ENCODE measurements around the gene KCNV2. TPM values are rescaled to one million over a fixed set of nuclear protein-coding genes. Genes with fewer than 3 reads are reported as not detected.
A peak's percentile ranks its signal among the peaks of the same experiment; 100 is the strongest.

KCNV2 gene
- total and polyA plus RNA-seq, 12 donors = not detected

DNA sequence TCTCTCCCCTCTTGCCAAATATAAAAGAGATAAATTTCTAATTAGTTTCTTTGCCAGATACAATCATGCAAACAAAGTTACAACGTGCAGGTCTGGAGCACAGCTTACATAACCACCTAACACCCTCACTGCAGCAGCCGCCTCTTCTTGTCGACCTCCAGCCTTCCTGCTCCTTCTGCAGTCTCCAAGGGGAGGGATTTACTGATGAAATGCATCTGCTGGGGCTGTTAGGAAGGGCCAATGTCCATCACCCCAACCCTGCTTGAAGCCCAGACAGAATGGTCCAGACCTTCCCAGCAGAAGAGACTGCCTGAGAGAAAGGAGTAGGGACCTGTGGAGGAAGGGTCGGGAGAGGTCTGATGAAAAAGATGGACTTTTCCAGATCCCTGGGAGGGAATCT lies 15.2 kb downstream of the KCNV2 start:
- Histone ChIP-seq H3K4me1 (replicated peaks in 1 of 2) (peaks cover 0 to 7% of the 10 kb centered on the region in 2 donors), H3K9me3 (replicated peaks in 1 of 3) (no peaks in the 10 kb centered on the region), H3K36me3 (replicated peaks in 1 of 2) (no peaks in the 10 kb centered on the region), H3K27me3 (no peaks in the 10 kb centered on the region), H3K4me3 (no peak overlapping the region), H3K27ac (no peak overlapping the region)
- TF ChIP-seq, protein P1, sequence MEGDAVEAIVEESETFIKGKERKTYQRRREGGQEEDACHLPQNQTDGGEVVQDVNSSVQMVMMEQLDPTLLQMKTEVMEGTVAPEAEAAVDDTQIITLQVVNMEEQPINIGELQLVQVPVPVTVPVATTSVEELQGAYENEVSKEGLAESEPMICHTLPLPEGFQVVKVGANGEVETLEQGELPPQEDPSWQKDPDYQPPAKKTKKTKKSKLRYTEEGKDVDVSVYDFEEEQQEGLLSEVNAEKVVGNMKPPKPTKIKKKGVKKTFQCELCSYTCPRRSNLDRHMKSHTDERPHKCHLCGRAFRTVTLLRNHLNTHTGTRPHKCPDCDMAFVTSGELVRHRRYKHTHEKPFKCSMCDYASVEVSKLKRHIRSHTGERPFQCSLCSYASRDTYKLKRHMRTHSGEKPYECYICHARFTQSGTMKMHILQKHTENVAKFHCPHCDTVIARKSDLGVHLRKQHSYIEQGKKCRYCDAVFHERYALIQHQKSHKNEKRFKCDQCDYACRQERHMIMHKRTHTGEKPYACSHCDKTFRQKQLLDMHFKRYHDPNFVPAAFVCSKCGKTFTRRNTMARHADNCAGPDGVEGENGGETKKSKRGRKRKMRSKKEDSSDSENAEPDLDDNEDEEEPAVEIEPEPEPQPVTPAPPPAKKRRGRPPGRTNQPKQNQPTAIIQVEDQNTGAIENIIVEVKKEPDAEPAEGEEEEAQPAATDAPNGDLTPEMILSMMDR (IDR thresholded peaks at IDR 0.05) = no peak
- no peak for TF ChIP-seq POLR2A (IDR thresholded peaks at IDR 0.05)
- no peak for DNase-seq
- 75 to 80% (median 79%) methylated on average over 4 of the region's 4 CpGs for WGBS, 4 donors
- intact Hi-C loops (cut with DNase I) = no loop called here

DNA sequence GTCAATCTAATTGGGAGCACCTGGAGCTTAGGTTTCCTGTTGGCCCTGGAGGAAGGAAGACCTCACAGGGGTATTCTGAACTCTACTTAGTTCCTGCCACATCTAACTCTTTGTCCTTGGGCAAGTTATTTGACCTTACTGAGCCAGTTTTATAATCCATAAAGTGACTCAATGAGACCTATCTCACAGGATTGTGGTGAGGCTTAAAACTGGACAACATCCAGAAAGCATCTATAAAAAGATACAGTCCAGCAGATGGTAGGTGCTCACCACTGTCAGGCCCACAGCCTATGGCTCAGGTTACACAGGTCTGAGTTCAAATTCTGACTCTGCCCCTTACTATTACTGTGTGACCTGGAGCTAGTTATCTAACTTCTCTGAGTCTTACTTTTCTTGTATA lies 23.3 kb downstream of the KCNV2 start:
- DNase-seq = no peak
- no peaks in the 10 kb centered on the region for H3K36me3 ChIP-seq (replicated peaks in 1 of 2)
- TF ChIP-seq, protein P1 (IDR thresholded peaks at IDR 0.05) = no peak
- TF ChIP-seq POLR2A (IDR thresholded peaks at IDR 0.05) = no peak

DNA sequence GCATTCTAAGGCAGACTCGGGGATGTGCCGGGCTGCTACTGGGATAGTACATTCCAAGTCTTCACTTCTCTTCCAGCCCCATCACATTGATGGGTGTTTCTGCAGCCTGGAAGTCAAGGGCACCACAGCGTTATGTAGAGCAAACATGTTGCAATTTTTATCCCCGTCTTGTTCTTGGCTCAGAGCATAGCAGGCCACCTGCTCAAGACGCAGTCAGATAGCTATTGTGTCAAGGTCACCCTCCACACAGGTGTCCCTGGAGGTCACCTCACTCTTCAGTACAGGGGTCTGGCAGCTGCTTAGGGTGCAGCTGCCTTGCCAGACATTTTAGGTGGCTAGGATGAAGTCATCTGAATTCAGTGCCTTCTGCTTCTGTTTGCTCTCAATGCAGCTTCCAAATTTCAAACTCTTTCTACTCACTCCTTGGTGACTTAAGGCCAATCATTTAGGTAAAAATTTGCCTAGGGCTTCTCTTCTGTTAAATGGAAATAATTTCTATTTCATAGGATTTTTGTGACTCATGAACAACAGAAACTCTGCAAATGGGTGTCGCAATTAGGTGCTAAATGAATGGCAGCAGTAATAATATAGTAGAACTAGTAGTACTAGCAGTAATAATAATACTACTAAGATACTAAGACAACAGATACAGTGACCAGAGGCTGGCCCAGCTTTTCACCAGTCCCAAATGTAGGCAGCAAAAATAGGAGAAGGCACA lies 24.3 kb downstream of the KCNV2 start:
- peak in 6 of 7 donors; percentile 18 to 58 (median 34) for DNase-seq
- WGBS, 4 donors = 58 to 71% (median 62%) methylated on average over 5 to 6 of the region's 6 CpGs
- Histone ChIP-seq H3K36me3 (replicated peaks in 1 of 2) (no peaks in the 10 kb centered on the region), H3K4me3 (no peak overlapping the region), H3K4me1 (replicated peaks in 1 of 2) (peaks cover 0 to 5% of the 10 kb centered on the region in 2 donors), H3K27me3 (no peaks in the 10 kb centered on the region), H3K27ac (no peak overlapping the region), H3K9me3 (replicated peaks in 1 of 3) (no peaks in the 10 kb centered on the region)
- intact Hi-C loops (cut with DNase I) = no loop called here
- TF ChIP-seq, protein P1 (IDR thresholded peaks at IDR 0.05) = no peak
- TF ChIP-seq POLR2A (IDR thresholded peaks at IDR 0.05) = no peak

More for the DNA sequence above, 23.3 kb downstream of the KCNV2 start:
- Histone ChIP-seq H3K4me1 (replicated peaks in 1 of 2) (peaks cover 0 to 5% of the 10 kb centered on the region in 2 donors), H3K27ac (no peak overlapping the region), H3K27me3 (no peaks in the 10 kb centered on the region), H3K9me3 (replicated peaks in 1 of 3) (no peaks in the 10 kb centered on the region), H3K4me3 (no peak overlapping the region)
- intact Hi-C loops (cut with DNase I) = no loop called here

GRCh38 chr9:2742214-2742613 lies 24.9 kb downstream of the KCNV2 start:
- Histone ChIP-seq H3K4me3 (no peak overlapping the region), H3K4me1 (replicated peaks in 1 of 2) (peaks cover 0 to 5% of the 10 kb centered on the region in 2 donors), H3K9me3 (replicated peaks in 1 of 3) (no peaks in the 10 kb centered on the region), H3K36me3 (replicated peaks in 1 of 2) (no peaks in the 10 kb centered on the region), H3K27me3 (no peaks in the 10 kb centered on the region), H3K27ac (no peak overlapping the region)
- intact Hi-C loops (cut with DNase I) = no loop called here
- DNase-seq = no peak
- TF ChIP-seq POLR2A (IDR thresholded peaks at IDR 0.05) = no peak
- TF ChIP-seq, protein P1 (IDR thresholded peaks at IDR 0.05) = no peak
- WGBS, 4 donors = 89 to 97% (median 96%) methylated on average over 7 of the region's 7 CpGs

All from adrenal gland (tissue), 12 donors.